Vagina (tissue), 2 donors: ENCODE results near the gene CCP110. TPM values are rescaled to one million over a fixed set of nuclear protein-coding genes. Genes with fewer than 3 reads are reported as not detected.

Experiments
- DNase-seq, 2 donors: peaks; one replicate each; pipeline ENCODE4 v3.0.0-alpha.2; 2017; ENCODE audit errors: extremely low spot score in 2 of 2
- H3K27ac ChIP-seq: fragments of 200-600 bp; sonication (generic); one replicate; pipeline ENCODE4 v1.5.1; 2019
- H3K27me3 ChIP-seq: fragments of 200-600 bp; sonication (generic); one replicate; pipeline ENCODE4 v1.5.1; 2019
- H3K36me3 ChIP-seq, 2 donors: fragments of 200-600 bp; sonication (generic); one replicate each; pipeline ENCODE4 v1.5.1; 2017 to 2019
- H3K4me1 ChIP-seq: fragments of 200-600 bp; sonication (generic); one replicate; pipeline ENCODE4 v1.5.1; 2019
- H3K4me3 ChIP-seq, 2 donors: fragments of 200-600 bp; sonication (generic); 1 replicate in 1 of 2; 2 replicates in 1 of 2; pipeline ENCODE4 v1.5.1; 2016 to 2019
- H3K9me3 ChIP-seq: fragments of 200-600 bp; sonication (generic); one replicate; pipeline ENCODE4 v1.5.1; 2019
- CTCF ChIP-seq, 3 experiments: fragments of 450-650 bp in 2 of 3; fragments of 200-600 bp in 1 of 3; sonication (generic) in 1 of 3; IDR thresholded peaks; one replicate each; pipeline ENCODE4 v1.5.1; 2017 to 2019; ENCODE audit warnings: antibody characterized with exemption in 3 of 3, mild to moderate bottlenecking in 2 of 3, moderate library complexity in 2 of 3
- POLR2A ChIP-seq, 2 donors: fragments of 450-650 bp; IDR thresholded peaks; one replicate each; pipeline ENCODE4 v1.6.1; 2017; ENCODE audit warnings: antibody characterized with exemption in 2 of 2, mild to moderate bottlenecking in 2 of 2, moderate library complexity in 2 of 2
- POLR2AphosphoS5 ChIP-seq, 2 donors: sonication (generic); formaldehyde crosslinking; IDR thresholded peaks; one replicate each; pipeline ENCODE4 v1.9.0; 2017; ENCODE audit warnings: antibody characterized with exemption in 2 of 2, mild to moderate bottlenecking in 2 of 2, low read depth in 1 of 2; ENCODE audit not compliant: insufficient read depth in 1 of 2
- intact Hi-C: fragments of 100-400 bp; cut with DNase I; formaldehyde crosslinking; loops from one replicate; pipeline ENCODE4 v1.15.1; 2023
- total RNA-seq: library from RNA; depleted of rRNA; stranded (reverse); fragments of >200 nt; gene quantifications from one replicate; pipeline ENCODE4 v1.2.3, GENCODE V29; 2016

The CCP110 gene
- total RNA-seq, 1 donor from 2014 or later = 17.7 TPM

- H3K27ac ChIP-seq = no peak overlapping the region
- no peaks in the 10 kb centered on the region for H3K27me3 ChIP-seq
- TF ChIP-seq POLR2A (IDR thresholded peaks at IDR 0.05) (no peak), CTCF (IDR thresholded peaks at IDR 0.05) (no peak), POLR2AphosphoS5 (IDR thresholded peaks at IDR 0.05; ENCODE audit: insufficient read depth in 1 of 2, low read depth in 1 of 2) (no peak)
- peaks cover 0 to 21% of the 10 kb centered on the region in 2 donors for H3K36me3 ChIP-seq
- H3K9me3 ChIP-seq = no peaks in the 10 kb centered on the region
- DNase-seq = no peak
- H3K4me1 ChIP-seq = peaks cover 37% of the 10 kb centered on the region
- H3K4me3 ChIP-seq = peak overlapping the region in 1 of 2 donors; percentile 95
- intact Hi-C loops = no loop called here
Measured at GRCh38 chr16:19525385-19525723, 1.6 kb downstream of the CCP110 start.

- Histone ChIP-seq H3K4me3 (no peak overlapping the region), H3K9me3 (no peaks in the 10 kb centered on the region), H3K36me3 (peaks cover 0 to 21% of the 10 kb centered on the region in 2 donors), H3K27ac (no peak overlapping the region), H3K4me1 (peaks cover 25% of the 10 kb centered on the region), H3K27me3 (no peaks in the 10 kb centered on the region)
- intact Hi-C loops = no loop called here
- no peak for TF ChIP-seq POLR2AphosphoS5 (IDR thresholded peaks at IDR 0.05; ENCODE audit: insufficient read depth in 1 of 2, low read depth in 1 of 2)
- TF ChIP-seq CTCF (IDR thresholded peaks at IDR 0.05) = no peak
- TF ChIP-seq POLR2A (IDR thresholded peaks at IDR 0.05) = no peak
- no peak for DNase-seq
Measured at GRCh38 chr16:19527161-19527560, 3.4 kb downstream of the CCP110 start.

GRCh38 chr16:19528666-19529065 is 4.9 kb downstream of the CCP110 start:
- DNase-seq = no peak
- no peaks in the 10 kb centered on the region for H3K27me3 ChIP-seq
- no peak overlapping the region for H3K27ac ChIP-seq
- H3K36me3 ChIP-seq = peaks cover 0 to 21% of the 10 kb centered on the region in 2 donors
- TF ChIP-seq POLR2AphosphoS5 (IDR thresholded peaks at IDR 0.05; ENCODE audit: insufficient read depth in 1 of 2, low read depth in 1 of 2) (no peak), CTCF (IDR thresholded peaks at IDR 0.05) (no peak), POLR2A (IDR thresholded peaks at IDR 0.05) (no peak)
- no peaks in the 10 kb centered on the region for H3K9me3 ChIP-seq
- H3K4me1 ChIP-seq = peaks cover 13% of the 10 kb centered on the region
- intact Hi-C loops = no loop called here
- no peak overlapping the region for H3K4me3 ChIP-seq

GRCh38 chr16:19532601-19533000 is 8.9 kb downstream of the CCP110 start:
- intact Hi-C loops = no loop called here

More at GRCh38 chr16:19532601-19533000, 8.9 kb downstream of the CCP110 start:
- Histone ChIP-seq H3K4me3 (no peak overlapping the region), H3K27me3 (no peaks in the 10 kb centered on the region), H3K4me1 (no peaks in the 10 kb centered on the region), H3K36me3 (peaks cover 0 to 34% of the 10 kb centered on the region in 2 donors), H3K9me3 (no peaks in the 10 kb centered on the region), H3K27ac (no peak overlapping the region)
- no peak for TF ChIP-seq POLR2A (IDR thresholded peaks at IDR 0.05)
- TF ChIP-seq CTCF (IDR thresholded peaks at IDR 0.05) = no peak
- no peak for TF ChIP-seq POLR2AphosphoS5 (IDR thresholded peaks at IDR 0.05; ENCODE audit: insufficient read depth in 1 of 2, low read depth in 1 of 2)
- no peak for DNase-seq
